ENCODE results near the gene NCSTN.

DNA sequence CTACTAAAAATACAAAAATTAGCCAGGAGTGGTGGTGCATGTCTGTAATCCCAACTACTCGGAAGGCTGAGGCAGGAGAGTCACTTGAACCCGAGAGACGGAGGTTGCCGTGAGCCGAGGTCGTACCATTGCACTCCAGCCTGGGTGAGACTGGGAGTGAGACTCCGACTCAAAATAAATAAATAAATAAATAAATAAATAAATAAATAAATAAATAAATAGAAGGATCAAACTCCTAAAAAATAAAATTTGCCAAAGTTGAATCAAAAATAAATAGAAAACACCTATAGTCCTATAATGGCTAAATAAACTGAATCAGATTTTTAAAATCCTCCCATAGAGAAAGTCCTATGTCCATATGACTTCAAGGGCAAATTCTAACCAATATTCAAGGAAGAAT is 43.0 kb upstream of the NCSTN start:
- TF ChIP-seq POLR2A (IDR thresholded peaks at IDR 0.05; ENCODE audit: low read depth, low read length): no peak
- TF ChIP-seq POLR2AphosphoS5 (IDR thresholded peaks at IDR 0.05; ENCODE audit: low read depth, low read length): no peak

Data from GM12891 (cell line).